ENCODE results near the gene RMI2.
A peak's percentile ranks its signal among the peaks of the same experiment; 100 is the strongest.

RMI2 gene

DNA sequence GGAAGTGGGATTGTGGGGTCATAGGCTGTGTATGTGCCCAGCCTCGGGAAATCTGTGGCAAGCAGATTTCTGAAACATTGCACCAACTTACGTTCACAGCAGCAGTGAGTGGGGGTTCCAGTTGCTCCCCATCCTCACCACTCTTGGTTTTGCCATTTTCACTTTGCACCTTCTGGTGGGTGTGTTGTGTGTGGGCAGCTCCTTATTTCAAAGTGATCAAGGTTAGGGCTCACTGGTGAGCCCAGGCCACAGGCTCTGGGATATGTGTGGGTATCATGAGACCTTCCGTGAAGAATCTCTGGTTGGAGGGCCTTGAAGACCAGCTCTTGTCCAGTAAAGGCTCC is 34.7 kb upstream of the RMI2 start:
- DNase-seq, result no peak

DNA sequence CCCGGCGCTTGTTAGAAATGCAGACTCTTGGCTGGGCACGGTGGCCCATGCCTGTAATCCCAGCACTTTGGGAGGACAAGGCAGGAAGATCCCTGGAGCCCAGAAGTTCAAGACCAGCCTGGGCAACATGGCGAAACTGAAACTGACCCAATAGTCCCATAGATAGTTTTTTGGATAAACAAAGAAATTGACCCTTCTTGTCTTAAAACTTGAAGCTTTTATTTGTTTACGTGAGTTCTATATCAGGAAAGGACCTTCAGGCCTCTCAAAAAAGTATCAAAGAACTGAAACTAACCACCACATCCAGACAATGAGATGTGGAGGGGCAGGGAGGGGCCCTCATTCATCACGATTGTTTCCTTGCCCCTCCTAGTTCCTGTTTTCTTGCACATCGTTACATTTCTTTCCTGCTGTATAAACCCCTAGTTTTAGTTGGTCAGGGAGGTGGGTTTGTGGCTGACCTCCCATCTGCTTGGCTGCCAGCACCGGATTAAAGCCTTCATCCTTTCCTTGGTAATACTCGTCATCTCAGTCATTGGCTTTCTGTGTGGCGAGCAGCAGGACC is 34.2 kb upstream of the RMI2 start:
- no peak for DNase-seq

DNA sequence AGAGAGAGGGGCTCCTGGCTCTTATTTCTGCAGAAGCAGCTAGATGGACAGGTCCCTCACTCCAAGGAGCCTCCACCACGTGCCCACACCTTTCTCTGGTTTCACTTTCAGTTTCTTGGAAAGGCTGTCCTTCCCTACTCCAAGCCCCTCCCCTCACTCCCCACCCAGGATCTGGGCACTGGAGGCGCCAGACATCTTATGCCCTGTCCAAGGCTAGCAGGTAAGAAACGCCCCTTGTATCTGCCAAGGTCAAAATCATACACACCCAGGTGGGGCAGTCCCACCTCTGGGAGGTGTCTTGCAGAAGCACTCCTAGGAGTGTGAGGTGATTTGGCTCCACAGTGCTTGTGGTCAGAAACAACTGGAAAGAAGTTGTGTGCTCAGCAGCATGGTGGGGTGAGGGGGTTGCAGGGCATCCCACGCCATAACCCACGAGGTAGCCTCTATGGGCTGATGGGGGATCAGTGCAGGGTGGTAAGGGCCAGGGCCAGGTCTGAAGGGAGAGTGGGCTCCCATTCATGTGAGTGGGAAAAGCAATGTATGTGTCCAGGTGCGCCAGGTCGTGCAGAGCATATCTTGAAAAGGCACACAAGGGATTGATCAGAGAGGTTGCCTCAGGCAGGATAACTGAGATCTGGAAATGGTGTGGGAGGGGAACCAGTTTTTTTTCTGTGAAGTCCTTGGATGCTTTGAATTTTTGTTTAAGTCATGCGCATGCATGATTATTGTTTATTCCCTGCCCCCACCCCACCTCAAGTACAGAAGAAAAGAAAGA is 32.4 kb upstream of the RMI2 start:
- DNase-seq, result peak; percentile 38

DNA sequence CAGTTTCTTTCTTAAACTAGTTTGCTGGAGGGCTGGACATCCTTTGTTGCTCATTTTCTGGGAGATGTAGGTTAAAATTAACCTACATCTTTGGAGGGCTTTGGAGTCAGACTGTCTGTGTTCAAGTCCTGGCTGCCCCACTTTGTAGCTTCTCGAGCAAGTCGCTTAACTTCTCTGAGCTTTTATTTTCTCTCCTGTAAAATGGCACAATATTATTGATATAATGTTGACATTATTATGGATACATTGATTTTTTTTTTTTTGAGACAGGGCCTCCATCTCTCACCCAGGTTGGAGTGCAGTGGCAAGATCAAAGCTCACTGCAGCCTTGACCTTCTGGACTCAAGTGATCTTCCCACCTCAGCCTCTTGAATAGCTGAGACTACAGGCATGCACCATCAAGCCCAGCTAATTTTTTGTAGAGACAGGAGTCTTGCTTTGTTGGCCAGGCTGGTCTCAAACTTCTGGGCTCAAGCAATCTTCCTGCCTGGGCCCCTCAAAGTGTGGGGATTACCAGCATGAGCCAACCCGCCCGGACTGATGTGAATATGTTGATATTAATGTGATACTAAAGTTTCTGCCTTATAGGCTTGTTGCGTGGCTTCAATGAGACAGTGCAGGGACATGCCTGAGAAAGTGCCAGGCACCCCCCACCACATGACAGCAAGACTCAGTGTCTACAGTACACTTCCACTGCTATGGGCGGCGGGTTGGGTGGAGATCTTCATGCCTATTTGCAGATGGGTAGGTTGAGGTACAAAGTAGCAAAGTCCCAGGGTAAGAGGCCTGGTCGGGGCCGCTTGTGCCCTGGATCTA is 31.6 kb upstream of the RMI2 start:
- no peak for DNase-seq

DNA sequence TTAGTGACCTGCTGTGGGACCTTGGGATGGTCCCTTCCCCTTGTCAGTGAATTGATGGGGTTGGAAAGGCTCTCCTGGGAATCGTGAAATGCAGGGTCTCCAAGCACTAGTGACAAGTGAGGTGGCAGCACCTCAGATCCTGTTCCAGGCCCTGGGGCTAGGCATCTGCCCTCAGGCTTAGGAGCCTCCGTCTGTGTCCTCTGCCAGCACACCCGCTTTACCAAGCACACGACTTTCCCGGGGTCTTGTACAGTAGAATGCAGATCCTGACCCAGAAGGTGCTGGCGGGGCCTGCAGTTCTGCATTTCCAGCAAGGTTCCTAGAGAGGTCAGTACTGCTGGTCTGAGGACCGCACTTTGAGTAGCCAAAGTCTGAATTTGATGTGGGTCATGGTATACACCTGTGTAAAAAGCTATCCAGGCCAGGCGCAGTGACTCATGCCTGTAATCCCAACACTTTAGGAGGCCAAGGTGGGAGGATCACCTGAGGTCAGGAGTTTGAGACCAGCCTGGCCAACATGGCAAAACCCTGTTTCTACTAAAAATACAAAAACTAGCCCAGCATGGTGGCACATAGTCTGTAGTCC is 30.9 kb upstream of the RMI2 start:
- DNase-seq, result no peak

DNA sequence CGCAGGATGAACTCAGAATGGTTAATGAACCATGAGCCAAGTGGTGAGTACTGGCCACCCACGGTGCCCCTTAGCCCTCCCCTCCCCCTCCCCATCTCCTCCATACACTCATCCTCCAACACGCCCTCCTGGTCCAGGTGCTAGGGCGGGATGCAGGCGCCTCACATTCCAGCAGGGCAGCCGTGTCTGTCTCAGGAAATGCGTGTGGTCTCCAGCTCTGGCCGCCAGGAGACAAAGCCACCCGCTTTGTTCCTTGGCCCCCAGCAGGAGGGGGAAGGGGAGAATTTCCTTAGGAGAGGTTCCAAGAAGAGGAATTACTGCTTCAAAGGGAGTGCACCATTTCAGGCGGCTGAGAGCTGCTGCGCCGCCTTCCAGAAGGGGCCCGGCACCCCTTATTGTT is 29.7 kb upstream of the RMI2 start:
- DNase-seq, result no peak

DNA sequence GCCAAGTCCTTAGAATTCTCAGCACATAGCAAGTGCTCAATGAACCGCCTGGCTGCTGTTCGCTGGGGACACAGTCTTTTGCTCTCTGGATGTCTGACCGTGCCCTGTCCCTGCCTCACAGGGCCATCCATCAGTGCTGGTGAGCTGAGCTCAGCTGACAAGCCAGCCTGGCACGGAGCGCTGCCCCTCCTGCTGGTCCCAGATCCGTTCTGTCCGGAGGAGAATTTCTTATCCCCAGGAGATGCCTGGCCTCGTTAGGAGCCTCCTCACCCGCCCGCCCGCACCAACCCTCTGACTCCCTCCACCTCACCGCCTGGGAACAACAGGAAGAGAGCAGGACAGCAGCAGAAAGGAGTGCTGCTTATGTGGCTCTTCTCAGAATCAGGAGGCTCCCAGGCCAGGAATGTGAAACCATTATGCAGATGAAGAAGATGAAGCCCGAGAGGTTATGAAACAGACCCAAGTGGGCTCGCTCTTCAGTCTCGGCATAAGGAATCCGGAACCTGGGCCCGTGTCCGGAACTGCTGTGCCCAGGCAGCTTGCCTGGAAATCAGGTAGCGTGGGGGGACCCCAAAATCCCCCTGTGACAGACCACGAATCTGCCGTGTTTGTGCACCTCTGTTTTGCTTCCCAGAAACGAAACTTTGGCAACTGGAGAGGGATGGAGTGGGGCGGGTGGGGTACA is 28.8 kb upstream of the RMI2 start:
- DNase-seq, result no peak

DNA sequence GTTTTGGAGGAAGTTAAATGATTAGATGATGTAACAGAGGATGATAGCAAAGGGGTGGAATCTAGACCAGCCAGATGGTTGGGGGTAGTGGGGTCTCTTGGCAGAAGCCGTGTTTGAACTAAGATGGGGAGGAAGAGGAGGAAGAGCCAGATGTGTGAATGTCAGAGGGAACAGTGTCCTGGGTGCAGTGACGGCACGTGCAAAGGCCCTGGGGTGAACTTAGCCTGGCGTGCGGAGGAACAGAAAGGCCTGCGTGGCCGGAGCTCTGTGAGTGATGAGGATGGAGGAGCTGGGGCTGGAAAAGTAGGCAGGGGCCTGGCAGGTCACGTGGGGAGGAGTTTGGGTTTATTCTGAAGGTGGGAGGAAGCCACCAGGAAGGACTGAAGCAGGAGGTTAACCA is 26.4 kb upstream of the RMI2 start:
- DNase-seq, result no peak

DNA sequence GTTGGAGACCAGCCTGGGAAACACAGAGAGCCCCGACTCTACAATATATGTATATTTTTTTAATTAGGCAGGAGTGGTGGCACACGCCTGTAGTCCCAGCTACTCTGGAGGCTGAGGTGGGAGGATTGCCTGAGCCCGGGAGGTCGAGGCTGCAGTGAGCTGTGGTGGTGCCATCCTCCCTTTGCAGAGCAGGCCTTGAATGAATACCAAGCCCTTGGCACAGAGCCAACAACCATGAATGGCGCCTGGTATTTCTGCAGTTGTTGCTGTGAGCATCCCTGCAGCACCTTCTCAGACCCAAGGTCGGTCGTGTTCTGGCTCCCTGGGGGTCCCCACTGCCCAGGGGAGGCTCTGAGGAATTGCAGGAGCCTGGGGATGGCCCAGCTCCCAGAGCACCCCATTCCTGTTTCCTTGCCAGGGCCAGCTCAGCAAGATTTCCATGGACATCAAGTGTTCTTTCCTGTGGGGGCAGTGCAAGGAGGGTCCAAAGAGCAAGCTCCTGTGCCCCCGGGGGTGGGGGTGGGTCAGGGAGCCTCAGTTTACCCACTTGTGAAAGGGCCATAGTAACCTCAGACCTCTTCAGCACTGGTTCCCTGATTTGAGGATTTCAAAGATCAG is 25.6 kb upstream of the RMI2 start:
- DNase-seq, result no peak

DNA sequence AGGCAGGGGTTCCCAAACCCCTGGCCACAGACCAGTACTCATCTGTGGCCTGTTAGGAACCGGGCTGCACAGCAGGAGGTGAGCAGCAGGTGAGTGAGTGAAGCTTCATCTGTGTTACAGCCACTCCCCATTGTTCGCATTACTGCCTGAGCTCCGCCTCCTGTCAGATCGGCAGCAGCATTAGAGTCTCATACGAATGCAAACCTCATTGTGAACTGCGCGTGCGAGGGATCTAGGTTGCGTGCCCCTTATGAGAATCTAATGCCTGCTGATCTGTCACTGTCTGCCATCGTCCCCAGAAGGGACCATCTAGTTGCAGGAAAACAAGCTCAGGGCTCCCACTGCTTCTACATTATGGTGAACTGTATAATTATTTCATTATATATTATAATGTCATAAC is 25.1 kb upstream of the RMI2 start:
- DNase-seq, result no peak

DNA sequence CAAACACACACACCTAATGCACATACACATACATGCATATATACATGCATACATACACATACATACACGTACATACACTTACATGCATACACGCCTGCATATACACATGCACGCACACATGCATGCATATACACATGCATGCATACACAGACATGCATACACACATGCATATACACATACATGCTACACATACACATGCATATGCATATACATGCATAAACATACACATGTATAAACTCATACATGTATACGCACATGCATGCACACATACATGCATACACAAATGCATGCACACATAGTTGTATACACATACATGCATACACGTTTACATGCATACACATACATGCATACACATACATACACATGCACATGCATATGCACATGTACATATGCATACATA is 23.6 kb upstream of the RMI2 start:
- DNase-seq, result no peak

DNA sequence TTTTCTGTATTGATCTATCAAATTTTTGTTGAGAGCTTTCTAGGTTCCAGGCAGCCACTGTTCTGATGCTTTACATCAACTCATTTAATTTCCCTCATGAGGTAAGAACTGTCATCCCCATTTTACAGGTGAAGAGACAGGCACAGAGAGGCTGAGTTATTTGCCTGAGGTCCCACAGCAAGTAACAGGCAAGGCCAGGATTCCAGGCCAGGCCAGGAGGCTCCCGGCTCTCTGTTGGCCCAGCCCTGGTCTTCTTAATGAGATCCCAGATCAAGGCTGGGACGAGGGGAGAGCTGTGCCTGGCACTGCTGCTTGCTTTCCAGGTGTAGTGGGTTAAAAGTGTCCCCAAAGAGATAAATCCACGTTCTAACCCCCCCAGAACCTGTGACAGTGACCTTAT is 22.4 kb upstream of the RMI2 start:
- DNase-seq, result no peak

DNA sequence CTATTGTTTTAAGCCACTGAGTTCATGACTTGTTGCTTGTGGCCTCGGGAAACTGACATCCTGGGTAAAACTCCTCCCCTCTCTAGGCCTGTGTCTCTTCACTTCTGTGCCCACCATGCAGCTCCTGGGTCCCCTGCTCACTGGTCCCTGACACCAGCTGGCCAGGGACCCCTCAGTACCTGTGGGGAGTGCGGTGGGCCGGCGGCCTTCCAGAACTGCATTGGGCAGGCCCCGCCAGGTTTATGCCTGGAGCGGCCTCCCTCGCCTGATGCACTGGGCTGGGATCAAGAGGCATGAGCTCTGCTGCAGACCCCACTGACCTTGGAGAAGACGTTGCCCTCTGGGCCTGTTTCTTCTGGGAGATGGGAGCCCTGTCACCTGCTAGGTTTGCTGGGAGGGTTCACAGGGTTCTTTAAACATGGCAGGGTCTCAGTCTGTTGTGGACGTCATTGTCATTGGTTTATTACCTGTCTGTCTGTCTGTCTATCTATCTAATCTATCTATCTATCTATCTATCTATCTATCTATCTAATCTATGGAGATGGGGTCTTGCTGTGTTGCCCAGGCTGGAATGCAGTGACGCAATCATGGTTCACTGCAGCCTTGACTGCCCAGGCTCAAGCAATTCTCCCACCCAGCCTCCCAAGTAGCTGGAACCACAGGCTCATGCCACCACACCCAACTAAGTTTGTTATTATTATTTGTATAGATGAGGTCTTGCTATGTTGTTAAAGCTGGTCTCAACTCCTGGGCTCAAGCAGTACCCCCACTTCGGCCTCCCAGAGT is 21.5 kb upstream of the RMI2 start:
- no peak for DNase-seq

DNA sequence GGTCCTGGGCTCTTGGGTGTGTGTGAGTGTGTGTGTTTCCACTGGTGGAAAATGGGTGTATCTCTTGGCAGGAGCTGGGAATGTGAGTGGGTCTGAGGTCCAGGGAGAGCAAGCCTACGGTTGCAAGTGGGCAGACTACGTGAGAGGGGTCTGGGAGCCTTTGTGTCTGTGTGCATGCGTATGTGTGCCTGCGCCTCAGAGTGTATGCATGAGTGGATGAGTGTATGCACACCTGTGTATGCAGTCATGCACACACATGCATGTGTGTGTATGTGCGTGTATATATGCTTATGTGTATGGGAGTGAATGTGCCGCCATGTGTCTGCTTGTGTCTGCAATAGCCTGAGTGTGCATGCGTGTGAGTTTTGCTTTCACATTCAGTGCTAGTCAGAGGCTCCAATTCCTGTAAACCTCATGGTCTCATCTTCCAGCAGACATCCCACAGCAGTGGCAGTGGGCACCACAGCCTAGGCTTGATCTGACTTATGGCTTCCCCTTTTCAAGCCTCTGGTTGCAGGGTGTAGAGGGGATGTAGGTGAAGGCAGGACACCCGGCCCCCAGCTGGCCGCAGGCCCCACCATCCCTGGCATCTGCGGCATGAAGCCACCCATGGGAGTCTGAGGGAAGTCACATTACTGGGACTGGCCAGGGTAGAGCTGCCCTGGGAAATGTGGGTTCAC is 19.7 kb upstream of the RMI2 start:
- no peak for DNase-seq

DNA sequence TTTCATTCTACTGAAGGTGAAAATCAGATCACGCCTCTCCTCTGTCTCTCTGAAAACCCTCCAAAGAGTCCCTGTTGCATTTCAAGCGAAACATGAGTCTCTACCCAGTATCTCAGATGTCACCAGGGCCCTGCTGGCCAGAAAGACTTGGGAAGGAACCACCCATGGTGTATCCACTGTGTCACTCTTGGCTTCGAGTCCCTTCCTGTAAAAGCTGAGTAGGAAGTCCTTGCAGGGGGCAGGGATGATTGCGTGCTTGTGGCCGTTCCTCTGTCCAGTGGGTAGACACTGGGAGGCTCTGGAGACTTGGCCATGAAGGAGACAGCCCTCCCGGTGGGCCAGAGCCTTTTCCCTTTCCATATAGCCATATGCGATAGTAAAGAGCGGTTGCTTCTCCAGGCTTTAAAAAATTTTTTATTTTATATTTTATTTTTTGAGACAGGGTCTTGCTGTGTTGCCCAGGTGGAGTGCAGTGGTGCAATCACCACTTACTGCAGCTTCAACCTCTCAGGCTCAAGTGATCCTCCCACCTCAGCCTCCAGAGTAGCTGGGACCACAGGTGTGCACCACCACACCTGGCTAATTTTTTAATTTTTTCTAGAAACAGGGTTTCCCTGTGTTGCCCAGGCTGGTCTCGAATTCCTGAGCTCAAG is 19.0 kb upstream of the RMI2 start:
- no peak for DNase-seq

DNA sequence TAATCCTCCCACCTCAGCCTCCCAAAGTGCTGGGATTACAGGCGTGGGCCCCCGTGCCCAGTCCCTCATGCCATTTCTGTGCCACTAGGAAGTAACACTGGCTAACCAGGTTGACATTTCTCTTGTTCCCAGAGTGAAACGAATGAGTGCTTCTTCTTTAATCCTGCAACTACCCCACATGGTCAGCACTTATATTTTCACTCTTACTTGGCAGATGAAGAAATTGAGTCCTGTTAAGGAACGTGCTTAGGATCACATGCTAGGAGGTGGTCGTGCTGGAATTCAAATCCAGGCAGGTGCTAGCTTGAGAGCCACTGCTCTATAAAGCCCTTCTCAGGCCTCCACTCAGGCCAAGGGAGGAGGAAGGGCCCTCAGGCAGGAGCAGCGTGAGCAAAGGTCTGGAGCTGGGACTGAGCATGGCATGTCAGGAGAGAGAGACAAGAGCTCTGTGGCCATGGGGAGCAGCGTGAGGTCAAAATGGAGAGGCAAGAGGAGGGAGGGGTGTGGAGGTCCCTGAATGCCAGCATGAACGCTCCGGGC is 18.5 kb upstream of the RMI2 start:
- DNase-seq, result no peak

DNA sequence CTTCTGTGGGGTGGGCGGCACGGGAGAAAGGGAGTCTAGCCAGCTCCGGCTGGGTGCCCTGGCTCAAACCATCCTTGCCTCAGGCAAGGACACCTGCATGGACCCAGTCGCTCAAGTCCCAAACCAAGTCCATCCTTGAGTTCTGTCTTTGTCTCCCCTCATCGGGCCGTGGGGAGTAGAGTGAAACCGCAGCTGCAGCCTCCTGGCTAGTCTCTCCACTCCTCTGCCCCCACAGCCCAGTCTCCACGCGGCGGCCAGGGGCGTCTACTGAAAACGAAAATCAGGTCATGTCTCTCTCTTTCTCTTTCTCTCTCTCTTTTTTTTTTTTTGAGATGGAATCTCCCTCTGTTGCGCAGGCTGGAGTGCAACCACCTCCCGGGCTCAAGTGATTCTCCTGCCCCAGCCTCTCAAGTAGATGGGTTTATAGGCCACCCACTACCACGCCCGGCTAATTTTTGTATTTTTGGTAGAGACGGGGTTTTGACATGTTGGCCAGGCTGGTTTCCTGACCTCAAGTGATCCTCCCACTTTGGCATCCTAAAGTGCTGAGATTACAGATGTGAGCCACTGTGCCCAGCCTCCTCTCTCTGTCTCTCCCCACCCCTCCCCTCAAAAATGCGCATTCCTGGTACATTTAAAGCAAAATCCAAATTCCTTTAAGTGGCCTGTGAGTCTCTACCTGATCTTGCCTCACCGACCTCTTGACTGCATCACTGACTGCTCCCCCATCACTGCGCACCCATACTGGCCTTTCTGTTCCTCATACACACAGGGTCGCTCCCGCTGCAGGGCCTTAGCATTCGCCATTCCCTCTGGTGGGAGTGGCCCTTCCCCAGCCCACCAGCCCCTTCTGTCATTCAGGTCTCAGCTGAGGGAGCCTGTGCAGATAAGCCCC is 17.7 kb upstream of the RMI2 start:
- DNase-seq, result no peak

DNA sequence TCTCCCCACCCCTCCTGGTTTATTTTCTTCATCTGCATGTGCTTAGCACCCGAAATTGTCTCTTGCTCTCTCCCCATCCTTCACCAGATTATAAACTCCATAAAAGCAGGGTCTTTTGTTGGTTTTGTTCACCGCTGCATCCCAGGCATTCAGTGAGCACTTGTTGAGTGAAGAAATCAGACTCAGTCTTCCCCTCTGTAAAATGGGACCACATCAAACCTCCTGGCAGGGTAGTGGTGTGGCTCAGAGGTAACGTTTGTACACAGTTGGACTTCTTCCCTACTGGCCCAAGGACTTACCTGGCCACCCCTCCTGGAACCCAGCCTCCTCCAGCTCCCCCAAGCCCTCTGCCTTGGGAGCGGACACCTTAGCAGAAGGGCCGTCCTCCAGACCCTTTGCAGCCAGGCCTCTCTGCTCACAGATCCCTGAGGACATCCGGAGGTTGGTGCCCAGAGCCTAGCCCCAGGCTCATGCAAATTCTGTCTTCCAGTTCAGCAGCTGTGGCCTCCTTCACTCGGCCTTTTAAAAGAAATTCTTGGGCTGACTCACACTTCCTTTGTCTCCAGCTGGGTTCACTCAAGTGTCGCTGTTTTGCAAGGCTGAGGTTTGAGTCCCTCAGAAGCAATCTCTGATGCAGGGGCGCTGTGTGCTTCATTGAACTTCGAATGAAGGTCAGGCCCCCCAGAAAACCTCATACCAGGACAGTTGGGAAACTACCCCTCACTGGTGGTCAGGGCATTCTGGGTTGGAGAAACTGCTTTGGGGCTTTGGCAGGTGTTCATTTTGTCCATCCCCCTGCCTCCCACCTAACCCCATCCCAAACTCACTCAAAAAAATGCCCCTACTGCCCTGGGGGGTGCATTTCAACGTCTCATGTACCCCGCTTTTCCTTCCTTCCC is 16.8 kb upstream of the RMI2 start:
- DNase-seq, result no peak
